GM12878 (cell line): Measurements from ENCODE around the gene PEX11A. TPM values are rescaled to one million over a fixed set of nuclear protein-coding genes. Genes with fewer than 3 reads are reported as not detected.

Experiments used
- ATAC-seq: fragments of 200-7000 bp; cut with Tn5 transposase; 3 replicates; pipeline ENCODE4 v1.9.1; 2020; ENCODE audit warnings: mild to moderate bottlenecking, moderate library complexity
- BruUV-seq: library from RNA; stranded (reverse); fragments of 400-500 nt; replicated peaks from 2 replicates; lab custom pipeline; 2021; lab: Mats Ljungman, UMichigan
- CTCF ChIA-PET: fragments of 300-600 bp; sonication (Branson Sonifier 250); formaldehyde crosslinking; extraction: SDS; loops from one replicate; lab custom pipeline; 2021; ENCODE audit warnings: inconsistent platforms; lab: Yijun Ruan, JAX
- POLR2A ChIA-PET: fragments of 350-600 bp; formaldehyde crosslinking; extraction: SDS; loops from one replicate; lab custom pipeline; 2021; ENCODE audit warnings: inconsistent platforms; lab: Charles Lee
- RAD21 ChIA-PET: fragments of 300-600 bp; sonication (Branson Sonifier 250); formaldehyde crosslinking; loops from one replicate; lab custom pipeline; 2023; ENCODE audit warnings: antibody characterized with exemption; ENCODE audit not compliant: unreplicated experiment; lab: Charles Lee
- SMC1A ChIA-PET: fragments of 300-600 bp; sonication (Branson Sonifier 250); formaldehyde crosslinking; loops from one replicate; lab custom pipeline; 2023; ENCODE audit not compliant: unreplicated experiment, uncharacterized antibody; lab: Charles Lee
- DNase-seq: peaks from one replicate; pipeline ENCODE4 v3.0.0-alpha.2; 2011; ENCODE audit warnings: low read depth, low spot score
- FAIRE-seq: peaks from 3 replicates; lab custom pipeline; 2011; peaks lifted over from hg19 to GRCh38; lab: Jason Lieb, UNC
- H2AFZ ChIP-seq: 2 replicates; pipeline ENCODE4 v1.6.0; 2011; ENCODE audit warnings: low read depth, low read length, control low read depth; ENCODE audit not compliant: control insufficient read depth
- H3K27ac ChIP-seq: 2 replicates; pipeline ENCODE4 v1.5.1; 2011; ENCODE audit warnings: control low read depth; ENCODE audit not compliant: control insufficient read depth, insufficient read depth
- H3K27me3 ChIP-seq, 2 experiments: replicated peaks in 1 of 2; 2 replicates each; pipeline versions ENCODE4 v1.6.0 to v1.6.1; 2011; ENCODE audit warnings: low read length in 1 of 2; ENCODE audit not compliant: control insufficient read depth in 2 of 2, insufficient read depth in 2 of 2
- H3K36me3 ChIP-seq, 2 experiments: 2 replicates each; pipeline ENCODE4 v1.5.1; 2011; ENCODE audit warnings: low read length in 1 of 2; ENCODE audit not compliant: control insufficient read depth in 2 of 2, insufficient read depth in 2 of 2
- H3K4me1 ChIP-seq: 2 replicates; pipeline ENCODE4 v1.6.1; 2011; ENCODE audit warnings: mild to moderate bottlenecking, low read length, moderate library complexity, mixed read lengths; ENCODE audit not compliant: control insufficient read depth, insufficient read depth
- H3K4me2 ChIP-seq: 2 replicates; pipeline ENCODE4 v1.6.0; 2011; ENCODE audit warnings: control low read depth; ENCODE audit not compliant: control insufficient read depth, insufficient read depth
- H3K4me3 ChIP-seq: fragments of 200-600 bp; sonication (generic); 2 replicates; pipeline ENCODE4 v1.5.1; 2016
- H3K79me2 ChIP-seq: 2 replicates; pipeline ENCODE4 v1.6.0; 2011; ENCODE audit warnings: low read length; ENCODE audit not compliant: control insufficient read depth, insufficient read depth
- H3K9ac ChIP-seq: 2 replicates; pipeline ENCODE4 v1.8.0; 2011; ENCODE audit warnings: low read length, control low read depth, mixed read lengths; ENCODE audit not compliant: control insufficient read depth, insufficient read depth
- H3K9me3 ChIP-seq: replicated peaks from 3 replicates; pipeline ENCODE4 v1.5.1; 2011; ENCODE audit warnings: mild to moderate bottlenecking, low read length; ENCODE audit not compliant: control insufficient read depth, insufficient read depth
- H4K20me1 ChIP-seq: 2 replicates; pipeline ENCODE4 v1.6.0; 2011; ENCODE audit not compliant: control insufficient read depth, insufficient read depth
- CBX5 ChIP-seq: sonication (generic); IDR thresholded peaks from 2 replicates; pipeline ENCODE4 v1.6.1; 2016; ENCODE audit warnings: low read depth, moderate library complexity, mild to moderate bottlenecking, inconsistent platforms
- CEBPB ChIP-seq, 2 experiments: fragments of 150-350 bp in 1 of 2; IDR thresholded peaks; 2 replicates each; pipeline ENCODE4 v1.6.1; 2012 to 2014; ENCODE audit warnings: low read depth in 2 of 2, low read length in 2 of 2, borderline replicate concordance in 1 of 2, inconsistent platforms in 1 of 2
- CTCF ChIP-seq, 3 experiments: IDR thresholded peaks in 2 of 3; conservative IDR thresholded peaks in 1 of 3; 2 replicates each; pipeline ENCODE4 v1.5.1; 2011; ENCODE audit warnings: low read depth in 3 of 3, low read length in 3 of 3, mild to moderate bottlenecking in 3 of 3, control low read depth in 2 of 3, moderate library complexity in 2 of 3, inconsistent platforms in 1 of 3, mixed read lengths in 1 of 3; ENCODE audit not compliant: control insufficient read depth in 2 of 3, insufficient read depth in 1 of 3; ENCODE audit errors: extremely low read depth in 1 of 3
- EZH2 ChIP-seq: IDR thresholded peaks from 2 replicates; pipeline ENCODE4 v1.6.1; 2012; ENCODE audit warnings: low read depth, mild to moderate bottlenecking, control low read depth, inconsistent platforms, low read length, borderline replicate concordance; ENCODE audit not compliant: control insufficient read depth
- MEF2B ChIP-seq: fragments of 450-650 bp; IDR thresholded peaks from 2 replicates; pipeline ENCODE4 v1.6.1; 2018; ENCODE audit warnings: mild to moderate bottlenecking, moderate library complexity; ENCODE audit not compliant: partially characterized antibody, poor library complexity, severe bottlenecking
- NR2C1 ChIP-seq: fragments of 450-650 bp; IDR thresholded peaks from 2 replicates; pipeline ENCODE4 v1.6.1; 2017; ENCODE audit warnings: antibody characterized with exemption, mild to moderate bottlenecking, moderate library complexity
- PBX3 ChIP-seq: IDR thresholded peaks from 2 replicates; pipeline ENCODE4 v1.6.1; 2011; ENCODE audit warnings: mild to moderate bottlenecking, low read depth, low read length, moderate library complexity; ENCODE audit not compliant: insufficient replicate concordance
- PKNOX1 ChIP-seq: fragments of 450-650 bp; IDR thresholded peaks from 2 replicates; pipeline ENCODE4 v1.6.1; 2016; ENCODE audit warnings: mild to moderate bottlenecking
- POLR2AphosphoS5 ChIP-seq: IDR thresholded peaks from 2 replicates; pipeline ENCODE4 v1.6.1; 2011; ENCODE audit warnings: mild to moderate bottlenecking, low read length, inconsistent platforms
- RAD51 ChIP-seq: fragments of 450-650 bp; IDR thresholded peaks from 2 replicates; pipeline ENCODE4 v1.6.1; 2016; ENCODE audit warnings: moderate library complexity, mild to moderate bottlenecking, inconsistent platforms
- RB1 ChIP-seq: fragments of 450-650 bp; formaldehyde crosslinking; IDR thresholded peaks from 2 replicates; pipeline ENCODE4 v1.6.1; 2017; ENCODE audit warnings: mild to moderate bottlenecking, borderline replicate concordance
- ZBTB33 ChIP-seq: fragments of 450-650 bp; IDR thresholded peaks from 2 replicates; pipeline ENCODE4 v1.6.1; 2017; ENCODE audit warnings: mild to moderate bottlenecking
- ZZZ3 ChIP-seq: IDR thresholded peaks from 2 replicates; pipeline ENCODE4 v1.6.1; 2011; ENCODE audit warnings: low read depth; ENCODE audit not compliant: control insufficient read depth, insufficient read length
- WGBS: methylation state at CpG from one replicate; pipeline ENCODE4 v1.1.6; 2016; ENCODE audit warnings: low lambda C conversion rate; ENCODE audit not compliant: insufficient replicate concordance, insufficient coverage; ENCODE audit errors: missing lambda C conversion rate; 5-methylcytosine and 5-hydroxymethylcytosine counted together
- in situ Hi-C: fragments of 300-500 bp; cut with MboI; formaldehyde crosslinking; loops from 9 replicates; pipeline ENCODE4 v1.14.3; 2018; ENCODE audit warnings: mixed read lengths
- intact Hi-C: fragments of 100-400 bp; cut with micrococcal nuclease; formaldehyde crosslinking; loops from one replicate; pipeline ENCODE4 v1.14.2; 2022; ENCODE audit not compliant: unreplicated experiment
- polyA plus RNA-seq, 11 experiments: library from polyadenylated mRNA; depleted of rRNA in 4 of 11; unstranded in 6 of 11; stranded (reverse) in 5 of 11; fragments of >200 nt; fragmentation: Nextera tagmentation in 4 of 11; fragmentation: Illumina TruSeq in 1 of 11; extraction: Ambion mirVana in 4 of 11; extraction: Trizol in 1 of 11; gene quantifications; 1 replicate in 1 of 11; 2 replicates in 10 of 11; pipeline versions ENCODE4 v1.2.1 to v1.2.3, GENCODE V29; 2011 to 2016; ENCODE audit warnings: inconsistent platforms in 2 of 11, missing spikeins in 2 of 11, low read depth in 1 of 11
- total RNA-seq, 4 experiments: library from RNA; depleted of rRNA in 3 of 4; stranded (reverse); fragments of >200 nt in 3 of 4; fragmentation: Illumina TruSeq in 1 of 4; extraction: Trizol in 1 of 4; gene quantifications; 2 replicates each; pipeline versions ENCODE4 v1.2.1 to v1.2.3, GENCODE V29; 2013 to 2021

PEX11A gene
- total and polyA plus RNA-seq, 10 of the 15 experiments (the other 5 are each of a cell fraction or from before 2014, with no cell fraction given), result 1.4 to 2.8 (median 2.0) TPM

- no peak for TF ChIP-seq MEF2B
- no peak for TF ChIP-seq ZZZ3
- TF ChIP-seq RB1, result no peak
- TF ChIP-seq RAD51, result no peak
- no peak for TF ChIP-seq CTCF (IDR thresholded peaks at IDR 0.05 in 2 of 3, conservative IDR thresholded peaks at IDR 0.05 in 1 of 3; ENCODE audit: control insufficient read depth in 2 of 3, extremely low read depth in 1 of 3, insufficient read depth in 1 of 3, low read depth in 3 of 3, low read length in 3 of 3)
- no peak for TF ChIP-seq EZH2
- no peak for TF ChIP-seq POLR2AphosphoS5
These were observed 16.0 kb downstream of the PEX11A start (continued) for GRCh38 chr15:89674526-89674925.

- no TSS peak for BruUV-seq
- RAD21 ChIA-PET, result interaction anchor here (1.5 kb wide), 1 partner anchor 202 kb away, joined by 4 read pairs; no protein-coding TSS in a partner anchor
- in situ Hi-C loops, result no loop called here
- DNase-seq (no peak), FAIRE-seq (no peak), ATAC-seq (peak; percentile 89)
- Histone ChIP-seq H2AFZ (no peak overlapping the region), H3K9ac (no peak overlapping the region), H3K4me2 (no peak overlapping the region), H3K27ac (no peak overlapping the region), H4K20me1 (no peaks in the 10 kb centered on the region), H3K4me3 (no peak overlapping the region), H3K36me3 (no peaks in the 10 kb centered on the region), H3K27me3 (no peaks in the 10 kb centered on the region), H3K4me1 (no peaks in the 10 kb centered on the region), H3K9me3 (no peaks in the 10 kb centered on the region), H3K79me2 (no peaks in the 10 kb centered on the region)
- intact Hi-C loops, result no loop called here
- POLR2A ChIA-PET, result no interaction called here
- SMC1A ChIA-PET, result no interaction called here
- 34% methylated on average over 12 of the region's 12 CpGs for WGBS
- CTCF ChIA-PET, result interaction anchor here (0.6 to 1.4 kb wide), 9 partner anchors 8 to 67 kb away, joined by 3 to 6 read pairs (median 3); no protein-coding TSS in a partner anchor
- TF ChIP-seq NR2C1 (no peak), CEBPB (IDR thresholded peaks at IDR 0.05; ENCODE audit: borderline replicate concordance in 1 of 2, low read depth in 2 of 2, low read length in 2 of 2) (no peak), PBX3 (no peak), PKNOX1 (peak; percentile 16; the same call in 1 of the 2 replicates), ZBTB33 (no peak), CBX5 (no peak), CTCF (IDR thresholded peaks at IDR 0.05 in 2 of 3, conservative IDR thresholded peaks at IDR 0.05 in 1 of 3; ENCODE audit: control insufficient read depth in 2 of 3, extremely low read depth in 1 of 3, insufficient read depth in 1 of 3, low read depth in 3 of 3, low read length in 3 of 3) (peak; percentile 35 to 74 (median 61); a peak in 5 of 6 replicates)
These were observed 17.4 kb downstream of the PEX11A start for GRCh38 chr15:89673165-89673512.
